ENCODE measurements around the gene NYNRIN. TPM values are rescaled to one million over a fixed set of nuclear protein-coding genes. Genes with fewer than 3 reads are reported as not detected.

The NYNRIN gene
- total and polyA plus RNA-seq, 2 experiments from 2014 or later: 3.1 to 20.0 TPM

GRCh38 chr14:24378327-24378726 is 20.5 kb upstream of the NYNRIN start:
- Mint-ChIP-seq H3K27ac (no peak overlapping the region), H3K27me3 (ENCODE audit: insufficient read depth, low read depth, poor library complexity) (peaks cover 25% of the 10 kb centered on the region)

More at GRCh38 chr14:24378327-24378726, 20.5 kb upstream of the NYNRIN start:
- Histone ChIP-seq H3K4me3 (no peak overlapping the region), H3K27me3 (ENCODE audit: insufficient read depth) (no peaks in the 10 kb centered on the region), H3F3A (replicated peaks; ENCODE audit: low read depth) (0 out of 2 replicates have a peak, but pooled peaks cover 2% of the 10 kb centered on the region), H3K79me2 (replicated peaks; ENCODE audit: insufficient read depth) (no peaks in the 10 kb centered on the region), H3K4me1 (ENCODE audit: insufficient read depth) (peaks cover 31% of the 10 kb centered on the region), H2AFZ (no peak overlapping the region), H3K9me2 (ENCODE audit: insufficient read depth) (no peaks in the 10 kb centered on the region), H4K20me1 (replicated peaks; ENCODE audit: insufficient read depth) (no peaks in the 10 kb centered on the region), H3K27ac (ENCODE audit: low read depth) (no peak overlapping the region), H3K36me3 (ENCODE audit: insufficient read depth) (no peaks in the 10 kb centered on the region), H3K4me2 (no peak overlapping the region)
- DNase-seq (ENCODE audit: low spot score) (no peak), ATAC-seq (no peak)
- Mint-ChIP-seq H3K36me3 (ENCODE audit: low read depth) (peaks cover 6% of the 10 kb centered on the region; the same call in 2 of the 3 replicates), H3K4me3 (no peak overlapping the region), H3K9me3 (no peaks in the 10 kb centered on the region), H3K4me1 (peaks cover 41% of the 10 kb centered on the region)
- TF ChIP-seq CREB1 (CRISPR knock-in tag; IDR thresholded peaks at IDR 0.05; ENCODE audit: low read depth) (no peak), EZH2 (IDR thresholded peaks at IDR 0.05; ENCODE audit: low read depth, unreplicated experiment) (no peak), ZNF462 (CRISPR knock-in tag; IDR thresholded peaks at IDR 0.05) (no peak), CTCF (conservative IDR thresholded peaks at IDR 0.05; ENCODE audit: low read depth in 2 of 2) (no peak), NANOG (IDR thresholded peaks at IDR 0.05; ENCODE audit: borderline replicate concordance) (no peak), ETS1 (IDR thresholded peaks at IDR 0.05) (no peak), ZNF331 (CRISPR knock-in tag; IDR thresholded peaks at IDR 0.05; ENCODE audit: low read depth) (no peak), POLR2AphosphoS5 (IDR thresholded peaks at IDR 0.05; ENCODE audit: low read depth) (no peak), EZH2phosphoT487 (IDR thresholded peaks at IDR 0.05; ENCODE audit: unreplicated experiment) (no peak), REST (IDR thresholded peaks at IDR 0.05; ENCODE audit: unreplicated experiment) (no peak), JUNB (IDR thresholded peaks at IDR 0.05; ENCODE audit: unreplicated experiment) (no peak), ZNF114 (CRISPR knock-in tag; IDR thresholded peaks at IDR 0.05) (no peak), STAT1 (IDR thresholded peaks at IDR 0.05; ENCODE audit: unreplicated experiment) (no peak)

All from GM23338 (cell line).